Bronchial epithelial cell (primary cell): Measurements from ENCODE around the gene SNX25. TPM values are rescaled to one million over a fixed set of nuclear protein-coding genes. Genes with fewer than 3 reads are reported as not detected.
A peak's percentile ranks its signal among the peaks of the same experiment; 100 is the strongest.
"Not testable (repeated sequence)": the region's sequence is repeated elsewhere in the genome, so short reads cannot be mapped to it uniquely, and the experiment has no call there.

Experiments
- DNase-seq: peaks from one replicate; pipeline ENCODE4 v3.0.0-alpha.2; 2010; ENCODE audit warnings: low read depth
- FAIRE-seq: peaks from 2 replicates; lab custom pipeline; 2011; peaks lifted over from hg19 to GRCh38; lab: Jason Lieb, UNC
- H3K27me3 ChIP-seq: 2 replicates; pipeline ENCODE4 v1.5.1; 2011; ENCODE audit warnings: low read length; ENCODE audit not compliant: control insufficient read depth, insufficient read depth
- H3K36me3 ChIP-seq: 2 replicates; pipeline ENCODE4 v1.5.1; 2011; ENCODE audit warnings: low read length; ENCODE audit not compliant: control insufficient read depth, insufficient read depth
- H3K4me3 ChIP-seq: 2 replicates; pipeline ENCODE4 v1.5.1; 2011; ENCODE audit warnings: mild to moderate bottlenecking, low read depth, low read length, control low read depth
- CTCF ChIP-seq: IDR thresholded peaks from 2 replicates; pipeline ENCODE4 v1.5.1; 2011; ENCODE audit warnings: mild to moderate bottlenecking, moderate library complexity, low read length, control low read depth, inconsistent platforms; ENCODE audit not compliant: insufficient read depth, severe bottlenecking
- total RNA-seq: library from RNA; depleted of rRNA; stranded (reverse); fragments of >200 nt; gene quantifications from 2 replicates; pipeline ENCODE4 v1.2.1, GENCODE V29; 2014

The SNX25 gene
- total RNA-seq, 1 donor from 2014 or later, result 18.4 TPM

DNA sequence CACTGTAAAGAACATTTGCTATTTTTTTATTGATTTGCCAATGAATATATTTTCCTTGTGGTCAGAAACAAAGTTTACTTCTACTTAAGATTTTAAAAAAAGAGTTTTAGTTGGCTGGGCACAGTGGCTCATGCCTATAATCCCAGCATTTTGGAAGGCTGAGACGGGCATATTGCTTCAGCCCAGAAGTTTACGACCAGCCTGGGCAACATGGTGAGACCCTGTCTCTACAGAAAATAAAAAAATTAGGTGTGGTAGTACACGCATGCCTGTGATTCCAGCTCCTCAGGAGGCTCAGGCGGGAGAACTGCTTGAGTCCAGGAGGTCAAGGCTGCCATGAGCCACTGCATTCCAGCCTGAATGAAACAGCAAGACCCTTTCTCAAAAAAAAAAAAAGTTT lies 149.6 kb downstream of the SNX25 start:
- FAIRE-seq (no peak), DNase-seq (no peak)
- no peak for TF ChIP-seq CTCF
- H3K27me3 ChIP-seq, result no peaks in the 10 kb centered on the region
- H3K4me3 ChIP-seq, result no peak overlapping the region
- H3K36me3 ChIP-seq, result no peaks in the 10 kb centered on the region

- Histone ChIP-seq H3K4me3 (no peak overlapping the region), H3K36me3 (no peaks in the 10 kb centered on the region), H3K27me3 (no peaks in the 10 kb centered on the region)
- FAIRE-seq, result no peak
- TF ChIP-seq CTCF, result no peak
- peak; percentile 12 for DNase-seq
Measured at GRCh38 chr4:185359767-185360446, 150.5 kb downstream of the SNX25 start.

GRCh38 chr4:185361872-185362271 lies 152.5 kb downstream of the SNX25 start:
- Histone ChIP-seq H3K4me3 (no peak overlapping the region), H3K36me3 (no peaks in the 10 kb centered on the region), H3K27me3 (no peaks in the 10 kb centered on the region)
- FAIRE-seq, result no peak
- no peak for DNase-seq
- no peak for TF ChIP-seq CTCF

DNA sequence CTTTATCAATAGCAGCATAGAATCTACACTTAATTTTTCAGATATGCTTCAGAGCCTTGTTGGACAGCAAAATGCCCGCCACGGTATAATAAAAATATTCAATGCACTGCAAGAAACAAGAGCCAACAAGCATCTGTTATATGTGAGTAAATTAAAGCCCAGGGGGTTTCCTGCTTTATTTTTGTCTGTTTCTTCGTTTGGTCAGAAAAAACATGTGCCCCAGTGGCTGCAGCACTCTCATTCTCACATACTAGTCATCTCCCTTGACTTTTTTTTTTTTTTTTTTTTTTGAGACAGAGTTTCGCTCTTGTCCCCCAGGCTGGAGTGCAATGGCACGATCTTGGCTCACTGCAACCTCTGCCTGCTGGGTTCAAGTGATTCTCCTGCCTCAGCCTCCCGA lies 153.2 kb downstream of the SNX25 start:
- not testable (repeated sequence) for H3K36me3 ChIP-seq, FAIRE-seq, H3K4me3 ChIP-seq, H3K27me3 ChIP-seq
- peak; percentile 41 for DNase-seq

DNA sequence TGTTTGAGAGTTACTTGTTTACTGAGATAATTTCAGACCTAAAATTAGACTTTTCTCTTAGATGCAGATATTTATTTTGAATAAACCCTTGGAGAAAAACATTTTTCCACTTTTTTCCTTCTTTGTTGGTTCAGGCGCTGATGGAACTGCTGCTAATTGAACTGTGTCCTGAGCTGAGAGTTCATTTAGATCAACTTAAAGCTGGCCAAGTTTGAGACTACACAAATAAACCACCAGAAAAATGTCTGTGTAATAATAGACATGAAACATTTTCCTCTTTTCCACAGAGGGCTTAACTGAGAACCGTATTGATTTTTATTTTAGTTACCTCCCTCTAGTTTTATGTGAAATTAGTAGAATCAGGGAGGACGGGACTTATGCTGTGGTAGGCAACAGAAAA lies 153.9 kb downstream of the SNX25 start:
- DNase-seq (no peak), FAIRE-seq (no peak)
- no peak for TF ChIP-seq CTCF
- Histone ChIP-seq H3K36me3 (no peaks in the 10 kb centered on the region), H3K27me3 (no peaks in the 10 kb centered on the region), H3K4me3 (no peak overlapping the region)

DNA sequence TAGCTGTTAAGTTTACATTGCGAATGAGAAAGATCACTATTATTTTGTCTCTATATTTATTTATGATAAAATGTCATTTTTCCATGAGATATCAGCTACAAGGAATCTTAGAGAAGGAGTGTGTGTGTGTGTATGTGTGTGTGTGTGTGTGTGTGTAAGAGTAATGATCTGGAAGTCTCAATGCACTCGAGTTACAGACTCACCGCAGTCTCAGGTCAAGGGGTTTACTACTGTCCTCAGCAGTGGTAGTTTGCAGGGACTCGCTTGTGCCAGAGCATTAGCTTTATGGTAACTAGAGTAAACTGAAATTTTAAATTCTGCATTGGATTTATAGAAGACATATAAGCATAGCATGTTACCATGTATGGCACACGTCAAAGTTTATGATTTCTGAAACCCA lies 155.5 kb downstream of the SNX25 start:
- FAIRE-seq (no peak), DNase-seq (no peak)
- H3K36me3 ChIP-seq, result no peaks in the 10 kb centered on the region
- H3K4me3 ChIP-seq, result no peak overlapping the region
- TF ChIP-seq CTCF, result no peak
- no peaks in the 10 kb centered on the region for H3K27me3 ChIP-seq
